Measurements from ENCODE around the gene AKT1.

The AKT1 gene

DNA sequence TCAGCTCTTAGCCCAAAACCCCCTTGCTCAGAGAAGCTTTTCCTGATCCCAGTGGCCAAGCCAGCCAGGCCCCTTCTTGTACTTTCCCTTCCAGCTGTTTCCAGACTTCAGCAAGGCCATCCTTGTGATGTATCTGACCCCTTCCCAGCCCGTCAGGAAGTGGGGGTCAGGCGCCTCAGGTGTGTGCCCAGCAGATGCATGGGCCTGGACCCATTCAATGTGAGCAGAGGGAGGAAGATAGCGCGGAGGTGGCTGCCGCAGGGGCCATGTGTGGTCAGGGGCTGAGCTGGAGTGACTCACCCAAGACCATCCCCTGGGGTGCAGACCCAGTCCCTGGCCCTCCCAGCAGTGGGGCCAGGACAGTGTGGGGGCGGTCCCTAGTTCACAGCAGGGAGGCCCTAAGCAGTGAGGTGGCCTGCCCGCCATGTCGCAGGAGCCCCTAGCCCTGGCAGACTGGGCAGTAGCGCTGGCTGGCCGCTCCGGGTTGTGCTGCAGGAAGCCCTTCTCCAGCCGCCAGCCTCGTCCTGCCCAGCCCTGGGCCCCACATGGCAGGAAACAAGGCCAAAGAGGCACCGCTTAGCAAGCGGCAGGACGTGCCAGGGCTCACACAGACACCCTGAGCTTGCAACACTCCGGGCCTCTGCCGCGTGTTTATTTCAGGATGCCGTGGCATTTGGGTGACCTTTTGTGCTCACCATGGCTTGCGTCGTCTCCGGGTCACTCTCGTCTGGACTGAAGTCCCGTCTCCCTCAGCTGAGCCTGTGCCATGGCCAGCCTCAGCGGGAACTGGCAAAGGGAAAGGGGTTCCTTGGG lies 59.5 kb downstream of the AKT1 start:
- no peak for TF ChIP-seq GATA3 (IDR thresholded peaks at IDR 0.05; ENCODE audit: low read depth, low read length)
- no peak for TF ChIP-seq GATA2 (IDR thresholded peaks at IDR 0.05; ENCODE audit: low read depth, low read length)

GRCh38 chr14:104734991-104735779 lies 60.4 kb downstream of the AKT1 start:
- TF ChIP-seq GATA3 (IDR thresholded peaks at IDR 0.05; ENCODE audit: low read depth, low read length) (no peak), GATA2 (IDR thresholded peaks at IDR 0.05; ENCODE audit: low read depth, low read length) (no peak)

GRCh38 chr14:104734601-104734990 lies 61.0 kb downstream of the AKT1 start:
- TF ChIP-seq GATA3 (IDR thresholded peaks at IDR 0.05; ENCODE audit: low read depth, low read length) (no peak), GATA2 (IDR thresholded peaks at IDR 0.05; ENCODE audit: low read depth, low read length) (no peak)

DNA sequence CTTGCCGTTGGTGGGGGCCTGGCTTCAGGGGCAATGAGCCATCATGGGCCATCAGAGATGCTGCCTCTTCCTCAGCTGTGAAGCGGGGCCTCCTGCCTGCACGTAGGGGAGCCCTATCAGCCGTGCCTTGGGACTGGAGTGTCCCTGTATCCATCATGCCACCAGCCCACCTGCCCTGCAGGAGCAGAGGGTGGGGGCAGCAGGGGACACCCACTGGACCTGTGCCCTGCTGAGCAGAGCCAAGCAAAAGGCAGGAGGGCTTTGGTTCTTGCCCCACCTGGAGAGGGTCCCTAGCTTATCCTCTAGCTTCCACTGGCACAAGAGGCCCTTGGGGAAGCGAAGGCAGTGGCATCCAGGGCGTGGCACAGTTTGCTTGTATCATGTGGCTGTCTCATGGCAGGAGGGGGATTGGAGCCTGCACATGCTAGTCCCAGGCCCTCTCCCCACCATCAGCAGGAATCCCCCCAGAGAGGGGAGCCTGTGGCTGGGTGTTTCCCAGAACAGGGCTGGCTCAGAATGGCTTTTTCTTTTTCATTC lies 61.4 kb downstream of the AKT1 start:
- TF ChIP-seq GATA2 (IDR thresholded peaks at IDR 0.05; ENCODE audit: low read depth, low read length) (no peak), GATA3 (IDR thresholded peaks at IDR 0.05; ENCODE audit: low read depth, low read length) (no peak)

- TF ChIP-seq GATA2 (IDR thresholded peaks at IDR 0.05; ENCODE audit: low read depth, low read length) (no peak), GATA3 (IDR thresholded peaks at IDR 0.05; ENCODE audit: low read depth, low read length) (no peak)
Measured at GRCh38 chr14:104732931-104733681, 62.4 kb downstream of the AKT1 start.

DNA sequence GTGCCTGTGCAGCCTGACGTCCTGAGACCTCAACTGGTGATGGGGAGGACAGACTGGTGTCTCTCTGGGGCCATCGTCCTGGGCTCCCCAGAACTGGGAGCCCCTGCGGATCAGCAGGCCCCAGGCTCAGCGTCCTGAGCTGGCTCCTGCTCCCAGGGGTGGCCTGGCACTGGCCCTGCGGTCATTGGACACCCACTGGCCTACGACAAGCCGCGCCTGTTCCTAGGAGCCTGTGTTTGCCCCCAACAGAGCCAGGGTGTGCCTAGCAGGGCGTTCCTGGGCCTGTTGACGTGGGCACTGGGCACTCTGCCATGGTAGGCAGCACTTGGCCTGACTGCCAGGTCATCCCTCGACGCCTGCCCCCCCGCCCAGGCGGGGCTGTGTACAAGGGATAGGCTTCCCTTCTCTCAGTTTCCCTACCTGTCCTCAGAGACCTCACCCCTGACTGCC lies 63.2 kb downstream of the AKT1 start:
- TF ChIP-seq GATA3 (IDR thresholded peaks at IDR 0.05; ENCODE audit: low read depth, low read length) = no peak
- TF ChIP-seq GATA2 (IDR thresholded peaks at IDR 0.05; ENCODE audit: low read depth, low read length) = no peak

DNA sequence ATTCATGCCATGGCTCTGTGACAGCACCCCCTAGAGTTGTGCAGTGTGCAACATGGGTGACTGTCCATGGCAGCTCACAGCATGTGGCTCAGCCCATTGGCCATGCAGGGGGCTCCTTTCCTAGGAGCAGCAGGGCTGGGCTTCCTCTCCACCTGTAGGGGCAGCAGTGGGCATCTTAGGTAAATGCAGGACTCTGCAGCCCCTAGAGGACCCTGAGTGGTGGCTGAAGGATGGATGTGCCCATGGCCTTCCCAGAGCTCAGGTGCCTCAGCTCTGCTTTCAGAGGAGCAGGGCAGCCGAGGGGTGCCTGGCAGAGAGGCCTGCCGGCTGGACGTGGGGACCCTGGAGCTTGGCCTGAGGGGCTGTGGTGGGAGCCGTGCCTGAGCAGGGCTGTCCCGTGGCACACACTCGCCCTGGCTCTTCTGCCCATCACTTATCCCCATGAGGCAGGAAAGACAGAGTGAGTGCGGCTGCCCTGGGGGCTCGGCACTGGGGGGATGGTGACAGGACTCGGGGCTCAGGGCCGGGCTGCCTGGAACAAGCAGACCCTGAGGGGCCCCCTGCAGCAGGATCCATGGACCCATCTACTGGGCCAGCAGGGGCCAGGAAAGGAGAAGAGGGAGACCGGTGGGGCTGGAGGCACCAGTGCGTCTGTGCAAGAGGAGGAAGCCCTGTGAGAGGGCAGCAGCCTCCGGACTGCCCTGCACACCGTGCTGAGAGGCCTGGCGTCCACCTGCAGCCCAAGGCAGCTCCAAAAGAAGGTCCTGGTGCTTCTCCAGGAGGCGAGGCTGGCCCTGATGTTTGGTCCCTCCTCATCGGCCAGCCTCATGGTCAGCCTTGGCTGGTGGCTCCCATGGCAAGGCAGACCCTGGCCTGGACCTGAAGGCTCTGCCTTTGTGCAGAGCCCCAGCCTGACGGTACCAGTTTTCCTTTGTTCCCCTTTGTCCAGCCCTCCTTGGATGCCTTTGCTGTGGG lies 63.9 kb downstream of the AKT1 start:
- TF ChIP-seq GATA2 (IDR thresholded peaks at IDR 0.05; ENCODE audit: low read depth, low read length) (no peak), GATA3 (IDR thresholded peaks at IDR 0.05; ENCODE audit: low read depth, low read length) (no peak)

GRCh38 chr14:104730487-104730886 lies 65.1 kb downstream of the AKT1 start:
- TF ChIP-seq GATA2 (IDR thresholded peaks at IDR 0.05; ENCODE audit: low read depth, low read length) = no peak
- TF ChIP-seq GATA3 (IDR thresholded peaks at IDR 0.05; ENCODE audit: low read depth, low read length) = no peak

- TF ChIP-seq GATA3 (IDR thresholded peaks at IDR 0.05; ENCODE audit: low read depth, low read length) = no peak
- no peak for TF ChIP-seq GATA2 (IDR thresholded peaks at IDR 0.05; ENCODE audit: low read depth, low read length)
Measured at GRCh38 chr14:104729835-104730181, 65.7 kb downstream of the AKT1 start.

GRCh38 chr14:104728631-104729030 lies 66.9 kb downstream of the AKT1 start:
- TF ChIP-seq GATA3 (IDR thresholded peaks at IDR 0.05; ENCODE audit: low read depth, low read length) (no peak), GATA2 (IDR thresholded peaks at IDR 0.05; ENCODE audit: low read depth, low read length) (no peak)

DNA sequence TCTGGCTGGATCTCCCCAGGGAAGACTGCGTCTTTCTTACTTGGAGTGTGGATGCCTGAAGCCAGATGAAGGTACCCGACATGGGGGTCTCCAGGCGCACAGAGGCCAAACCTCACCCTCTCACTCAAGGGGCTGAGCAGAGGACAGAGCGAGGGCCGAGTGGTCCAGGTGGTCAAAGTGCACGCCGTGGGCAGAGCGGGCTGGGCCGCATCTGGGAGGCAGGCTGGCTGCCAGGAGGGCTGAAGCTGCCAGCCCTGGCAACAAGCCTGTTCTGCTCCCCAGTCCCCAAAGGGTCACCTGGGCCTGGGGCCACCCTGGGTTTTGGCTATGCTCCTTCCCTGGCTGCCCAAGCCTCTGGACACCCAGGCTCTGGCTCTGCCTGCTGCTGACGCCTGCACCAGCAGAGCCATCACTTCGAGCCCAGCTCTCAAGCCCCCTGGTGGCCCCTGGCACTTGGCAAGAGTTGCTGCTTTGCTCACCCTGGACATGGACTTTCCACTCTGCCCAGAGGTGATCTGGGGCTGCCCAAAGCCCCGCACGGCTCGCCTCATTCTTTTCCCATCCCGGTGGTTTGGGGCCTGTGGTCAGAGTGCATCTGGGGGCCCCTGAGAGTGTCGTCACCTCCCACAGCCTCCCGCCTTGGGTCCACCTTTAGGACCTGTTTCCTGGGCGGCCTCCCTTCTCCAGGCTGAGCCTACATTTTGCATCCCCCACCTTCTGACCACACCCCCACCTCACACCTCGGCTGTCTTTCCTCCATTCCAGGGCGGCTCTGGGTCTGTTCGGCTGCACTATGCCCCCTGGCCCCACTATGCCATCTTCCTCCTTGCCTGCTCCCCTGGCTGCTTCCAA lies 68.7 kb downstream of the AKT1 start:
- TF ChIP-seq GATA3 (IDR thresholded peaks at IDR 0.05; ENCODE audit: low read depth, low read length) = no peak
- TF ChIP-seq GATA2 (IDR thresholded peaks at IDR 0.05; ENCODE audit: low read depth, low read length) = no peak
